Loucy (cell line): ENCODE results near the gene GALM.

Source experiments
- H2AFZ ChIP-seq: fragments of 200-600 bp; sonication (generic); 2 replicates; pipeline ENCODE4 v1.6.0; 2016; ENCODE audit warnings: antibody characterized with exemption, mild to moderate bottlenecking, low read length, moderate library complexity
- H3F3A ChIP-seq: fragments of 200-600 bp; 2 replicates; pipeline ENCODE4 v1.6.0; 2016; ENCODE audit warnings: antibody characterized with exemption, low read depth, mild to moderate bottlenecking
- H3K27me3 ChIP-seq: fragments of 200-600 bp; sonication (generic); 2 replicates; pipeline ENCODE4 v1.6.1; 2014; ENCODE audit warnings: low read length, mild to moderate bottlenecking; ENCODE audit not compliant: insufficient read depth, poor library complexity, severe bottlenecking
- H3K36me3 ChIP-seq: fragments of 200-600 bp; sonication (generic); 2 replicates; pipeline ENCODE4 v1.6.1; 2016; ENCODE audit warnings: low read length; ENCODE audit not compliant: insufficient read depth
- H3K4me1 ChIP-seq: fragments of 200-600 bp; sonication (generic); 2 replicates; pipeline ENCODE4 v1.5.1; 2014; ENCODE audit warnings: low read length, mild to moderate bottlenecking; ENCODE audit not compliant: insufficient read depth, poor library complexity, severe bottlenecking
- H3K4me2 ChIP-seq: fragments of 200-600 bp; sonication (generic); 2 replicates; pipeline ENCODE4 v1.6.0; 2014; ENCODE audit warnings: antibody characterized with exemption, low read length, low read depth, mild to moderate bottlenecking; ENCODE audit not compliant: poor library complexity, severe bottlenecking
- H3K4me3 ChIP-seq: fragments of 200-600 bp; sonication (generic); 2 replicates; pipeline ENCODE4 v1.5.1; 2014; ENCODE audit warnings: low read length, mild to moderate bottlenecking, mixed read lengths; ENCODE audit not compliant: poor library complexity, severe bottlenecking
- H3K79me2 ChIP-seq: fragments of 200-600 bp; sonication (generic); 2 replicates; pipeline ENCODE4 v1.6.1; 2014; ENCODE audit warnings: low read length; ENCODE audit not compliant: insufficient read depth
- H3K9ac ChIP-seq: fragments of 200-600 bp; sonication (generic); 2 replicates; pipeline ENCODE4 v1.6.0; 2014; ENCODE audit warnings: mild to moderate bottlenecking, low read depth, low read length, moderate library complexity; ENCODE audit not compliant: poor library complexity, severe bottlenecking
- H3K9me2 ChIP-seq: fragments of 200-600 bp; sonication (generic); replicated peaks from 2 replicates; pipeline ENCODE4 v1.6.1; 2016; ENCODE audit warnings: low read depth, low read length, mixed read lengths
- H3K9me3 ChIP-seq: fragments of 200-600 bp; sonication (generic); 2 replicates; pipeline ENCODE4 v1.6.1; 2014; ENCODE audit warnings: mild to moderate bottlenecking, antibody characterized with exemption, low read length, low read depth; ENCODE audit not compliant: insufficient read depth
- H4K20me1 ChIP-seq: fragments of 200-600 bp; sonication (generic); 2 replicates; pipeline ENCODE4 v1.6.0; 2014; ENCODE audit warnings: antibody characterized with exemption, low read length, mild to moderate bottlenecking; ENCODE audit not compliant: insufficient read depth, poor library complexity, severe bottlenecking
- CTCF ChIP-seq: fragments of 200-600 bp; sonication (generic); conservative IDR thresholded peaks from 2 replicates; pipeline ENCODE4 v1.5.1; 2014; ENCODE audit warnings: mild to moderate bottlenecking, antibody characterized with exemption, low read length
- EZH2phosphoT487 ChIP-seq: fragments of 200-600 bp; IDR thresholded peaks from 2 replicates; pipeline ENCODE4 v1.6.1; 2018; ENCODE audit warnings: antibody characterized with exemption, mild to moderate bottlenecking, moderate library complexity, borderline replicate concordance

The GALM gene

GRCh38 chr2:38737925-38738324 lies 72.0 kb downstream of the GALM start:
- Histone ChIP-seq H3K4me2 (no peak overlapping the region), H3K9me2 (no peaks in the 10 kb centered on the region), H4K20me1 (peaks cover 25% of the 10 kb centered on the region), H3K4me1 (peaks cover 3% of the 10 kb centered on the region), H3K9me3 (no peaks in the 10 kb centered on the region), H2AFZ (no peak overlapping the region), H3K9ac (no peak overlapping the region), H3K79me2 (peaks cover 40% of the 10 kb centered on the region), H3K4me3 (no peak overlapping the region), H3F3A (peaks cover 15% of the 10 kb centered on the region; the same call in 1 of the 2 replicates), H3K36me3 (peaks cover 44% of the 10 kb centered on the region; the same call in 1 of the 2 replicates), H3K27me3 (no peaks in the 10 kb centered on the region)
- no peak for TF ChIP-seq EZH2phosphoT487
- TF ChIP-seq CTCF, result no peak

- Histone ChIP-seq H3K27me3 (no peaks in the 10 kb centered on the region), H3K9ac (no peak overlapping the region), H3K4me3 (no peak overlapping the region), H3K36me3 (peaks cover 54% of the 10 kb centered on the region), H3K4me1 (peaks cover 10% of the 10 kb centered on the region), H3K9me2 (no peaks in the 10 kb centered on the region), H3K4me2 (no peak overlapping the region), H3K9me3 (no peaks in the 10 kb centered on the region), H4K20me1 (peaks cover 41% of the 10 kb centered on the region), H3F3A (peaks cover 29% of the 10 kb centered on the region; the same call in 1 of the 2 replicates), H2AFZ (no peak overlapping the region), H3K79me2 (peaks cover 56% of the 10 kb centered on the region)
- no peak for TF ChIP-seq EZH2phosphoT487
- no peak for TF ChIP-seq CTCF
These were observed 73.6 kb downstream of the GALM start for GRCh38 chr2:38739524-38739923.

- H3F3A ChIP-seq, result peaks cover 33% of the 10 kb centered on the region; the same call in 1 of the 2 replicates
These were observed 75.2 kb downstream of the GALM start for GRCh38 chr2:38740851-38741731.

More at GRCh38 chr2:38740851-38741731, 75.2 kb downstream of the GALM start:
- peaks cover 25% of the 10 kb centered on the region for H3K4me1 ChIP-seq
- H3K9ac ChIP-seq, result no peak overlapping the region
- no peaks in the 10 kb centered on the region for H3K27me3 ChIP-seq
- TF ChIP-seq CTCF, result peak; percentile 61
- TF ChIP-seq EZH2phosphoT487, result no peak
- peaks cover 72% of the 10 kb centered on the region for H3K79me2 ChIP-seq
- H4K20me1 ChIP-seq, result peaks cover 57% of the 10 kb centered on the region
- H3K4me2 ChIP-seq, result no peak overlapping the region
- no peak overlapping the region for H3K4me3 ChIP-seq
- peaks cover 65% of the 10 kb centered on the region for H3K36me3 ChIP-seq
- H3K9me3 ChIP-seq, result no peaks in the 10 kb centered on the region
- no peak overlapping the region for H2AFZ ChIP-seq
- no peaks in the 10 kb centered on the region for H3K9me2 ChIP-seq
